Measurements from ENCODE around the gene LDLRAD4.
A peak's percentile ranks its signal among the peaks of the same experiment; 100 is the strongest.

Gene LDLRAD4

GRCh38 chr18:13641551-13642439 is 423.2 kb downstream of the LDLRAD4 start:
- TF ChIP-seq CTCF (IDR thresholded peaks at IDR 0.05; ENCODE audit: insufficient read depth, low read depth, low read length, missing control alignments): no peak
- peak overlapping the region; percentile 19 for H3K4me3 ChIP-seq (ENCODE audit: low read length)
- no peak for DNase-seq (ENCODE audit: low read depth)

- no peak for TF ChIP-seq CTCF (IDR thresholded peaks at IDR 0.05; ENCODE audit: insufficient read depth, low read depth, low read length, missing control alignments)
- DNase-seq (ENCODE audit: low read depth): no peak
- H3K4me3 ChIP-seq (ENCODE audit: low read length): no peak overlapping the region
These were observed 423.9 kb downstream of the LDLRAD4 start for GRCh38 chr18:13642440-13642827.

GRCh38 chr18:13643261-13643751 is 424.7 kb downstream of the LDLRAD4 start:
- no peak for DNase-seq (ENCODE audit: low read depth)
- no peak overlapping the region for H3K4me3 ChIP-seq (ENCODE audit: low read length)
- no peak for TF ChIP-seq CTCF (IDR thresholded peaks at IDR 0.05; ENCODE audit: insufficient read depth, low read depth, low read length, missing control alignments)

GRCh38 chr18:13645093-13645492 is 426.5 kb downstream of the LDLRAD4 start:
- no peak for DNase-seq (ENCODE audit: low read depth)
- TF ChIP-seq CTCF (IDR thresholded peaks at IDR 0.05; ENCODE audit: insufficient read depth, low read depth, low read length, missing control alignments): no peak
- H3K4me3 ChIP-seq (ENCODE audit: low read length): no peak overlapping the region

GRCh38 chr18:13646633-13647032 is 428.1 kb downstream of the LDLRAD4 start:
- no peak overlapping the region for H3K4me3 ChIP-seq (ENCODE audit: low read length)
- no peak for TF ChIP-seq CTCF (IDR thresholded peaks at IDR 0.05; ENCODE audit: insufficient read depth, low read depth, low read length, missing control alignments)
- no peak for DNase-seq (ENCODE audit: low read depth)

- no peak for TF ChIP-seq CTCF (IDR thresholded peaks at IDR 0.05; ENCODE audit: insufficient read depth, low read depth, low read length, missing control alignments)
- H3K4me3 ChIP-seq (ENCODE audit: low read length): no peak overlapping the region
- DNase-seq (ENCODE audit: low read depth): no peak
These were observed 429.2 kb downstream of the LDLRAD4 start for GRCh38 chr18:13647761-13648160.

All from epithelial cell of esophagus (primary cell).